NAMALWA (cell line): ENCODE data around the gene FHIT.

ENCODE experiments used
- DNase-seq: peaks from one replicate; pipeline ENCODE4 v3.0.0-alpha.2; 2015; ENCODE audit warnings: low spot score

Gene FHIT

DNA sequence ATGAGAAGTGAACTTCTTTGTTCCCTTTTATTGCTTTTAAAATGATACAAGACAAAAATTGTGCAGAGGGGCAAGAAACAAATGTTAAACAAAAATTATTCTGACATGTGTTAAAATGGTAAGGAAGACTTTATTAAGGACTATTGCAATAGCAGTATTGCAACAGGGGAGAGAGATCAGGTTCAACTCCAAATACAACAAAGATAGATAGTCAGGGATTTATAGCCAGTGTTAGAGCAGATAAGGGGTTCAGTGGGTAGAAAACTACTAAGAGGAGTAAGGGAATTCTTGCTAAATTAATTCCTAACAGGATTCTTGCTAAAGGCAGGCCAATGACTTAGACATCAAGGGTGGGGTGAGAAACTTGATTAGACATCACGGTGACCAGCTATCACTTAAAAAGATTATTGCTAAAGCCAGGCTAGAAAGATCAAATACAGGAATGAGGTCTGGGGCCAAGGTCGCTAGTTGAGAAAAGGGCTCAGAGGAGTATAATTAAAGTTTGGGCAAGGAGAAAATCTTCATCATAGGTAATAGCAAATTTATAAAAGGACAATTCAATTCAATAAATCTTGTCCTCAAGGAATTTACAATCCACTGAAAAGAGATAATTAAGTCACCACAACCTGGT, 81.5 kb downstream of the FHIT start:
- DNase-seq = no peak

DNA sequence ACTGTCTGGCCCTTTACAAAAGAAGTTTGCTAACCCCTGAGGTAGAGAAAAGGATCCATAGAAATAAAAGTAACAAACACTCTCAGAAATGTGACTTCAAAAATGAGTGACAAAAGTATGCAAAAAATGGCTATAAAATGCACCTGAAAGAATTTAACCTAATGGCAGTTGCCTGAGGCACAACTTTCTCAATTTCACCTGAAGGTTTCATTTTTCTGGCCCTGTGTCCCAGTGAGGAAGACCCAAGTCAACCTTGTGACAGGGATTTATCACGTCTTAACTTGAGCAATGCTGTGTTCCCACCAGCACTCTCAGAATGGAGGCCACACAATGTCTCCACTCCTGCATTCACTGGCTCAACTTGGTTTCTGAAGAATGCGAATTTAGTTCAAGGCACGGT, 83.0 kb downstream of the FHIT start:
- DNase-seq = no peak

DNA sequence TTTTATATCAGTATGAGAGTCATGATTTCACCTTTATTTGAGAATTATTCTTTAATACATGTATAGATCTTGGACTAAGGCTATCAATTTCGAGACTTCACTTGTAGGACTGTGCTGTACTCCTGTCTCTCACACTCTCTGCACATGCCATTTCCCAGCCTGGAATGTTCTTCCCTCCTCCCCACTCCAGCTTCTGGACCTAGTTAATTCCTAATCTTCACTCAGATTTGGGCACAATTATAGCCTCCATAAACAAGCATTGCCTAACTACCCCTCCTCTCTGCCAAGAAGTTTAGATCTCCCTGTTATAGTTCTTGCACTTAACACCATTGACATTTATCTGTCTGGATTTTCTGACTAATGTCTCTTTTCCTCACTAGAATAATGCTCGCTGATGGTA, 88.3 kb downstream of the FHIT start:
- no peak for DNase-seq

DNA sequence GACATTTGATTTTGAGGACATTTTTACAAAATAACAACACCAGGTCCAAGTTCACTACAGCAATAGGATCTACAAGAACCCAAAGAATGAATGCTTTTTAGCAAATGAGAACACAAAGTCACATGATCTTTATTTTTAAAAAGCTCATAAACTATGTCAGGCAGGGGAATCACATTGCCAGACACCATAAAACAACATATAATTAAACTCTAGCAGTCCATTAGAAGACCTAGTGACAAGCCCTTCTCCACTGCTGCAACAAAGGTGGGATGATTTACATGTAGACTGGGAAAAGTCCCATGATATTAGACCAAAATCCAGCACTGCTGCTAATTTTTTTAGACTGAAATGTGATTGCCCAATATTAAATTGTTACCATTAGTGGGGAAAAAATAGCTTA, 92.6 kb downstream of the FHIT start:
- DNase-seq = no peak

DNA sequence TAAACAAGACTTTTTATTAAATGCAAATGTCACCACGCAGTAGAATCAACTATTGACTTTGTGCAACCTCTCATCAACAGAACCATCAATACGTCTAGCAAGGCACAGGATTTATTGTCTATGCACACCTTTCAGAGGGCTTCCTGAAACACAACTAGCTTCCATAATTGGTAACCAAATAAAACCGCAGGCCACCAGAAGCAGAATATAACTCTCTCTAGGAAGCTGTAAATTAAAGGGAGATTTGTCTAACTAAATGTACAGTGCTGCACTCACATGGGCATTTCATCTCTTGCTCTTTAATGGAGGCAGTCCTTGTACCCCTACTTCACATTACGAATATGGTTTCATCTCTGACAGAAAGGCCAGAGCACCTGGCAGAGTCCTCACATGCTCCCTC, 93.0 kb downstream of the FHIT start:
- DNase-seq = no peak

DNA sequence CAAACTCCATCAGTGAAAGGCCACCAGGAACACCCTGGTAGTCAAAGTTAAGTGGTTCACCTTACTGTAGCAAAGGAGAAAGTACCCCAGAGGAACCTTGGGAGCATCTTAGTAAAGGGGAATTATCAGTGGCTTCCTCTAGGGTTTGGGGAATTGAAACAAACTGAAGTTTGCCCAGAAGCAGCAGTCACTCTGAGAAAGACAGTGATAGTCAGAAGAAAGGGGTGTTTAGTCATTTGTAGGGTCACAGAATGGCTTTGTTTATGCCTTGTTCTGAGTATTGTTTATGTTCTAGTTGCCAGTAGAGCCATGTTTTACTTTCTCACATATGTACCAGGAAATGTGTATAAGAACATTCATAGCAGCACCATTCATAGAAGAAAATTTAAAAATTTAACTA, 93.8 kb downstream of the FHIT start:
- no peak for DNase-seq

DNA sequence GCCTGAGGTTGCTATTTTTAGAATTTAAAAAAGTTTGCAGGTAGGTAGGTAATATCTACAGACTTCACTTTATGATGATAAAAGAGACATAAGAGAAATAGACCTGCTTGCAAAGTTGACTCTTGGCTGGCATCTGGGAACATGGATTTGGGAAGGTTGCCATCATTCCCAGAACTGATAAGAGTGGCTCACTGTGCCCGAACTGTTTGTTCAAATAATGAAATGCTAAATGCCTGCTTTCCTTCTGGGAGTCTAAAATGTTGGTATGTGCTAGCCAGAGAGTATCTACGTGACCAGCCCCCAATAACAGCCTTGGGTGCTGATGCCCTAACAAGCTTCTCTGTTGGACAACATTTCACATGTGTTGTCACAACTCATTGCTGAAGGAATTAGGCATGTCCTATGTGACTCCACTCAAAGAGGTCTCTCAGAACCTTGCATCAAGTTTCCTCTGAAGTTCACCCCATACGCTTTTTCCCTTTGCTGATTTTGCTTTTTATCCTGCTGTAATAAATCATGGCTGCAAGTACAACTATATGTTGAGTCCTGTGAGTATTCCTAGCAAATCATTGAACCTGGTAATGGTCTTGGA, 95.5 kb downstream of the FHIT start:
- no peak for DNase-seq

DNA sequence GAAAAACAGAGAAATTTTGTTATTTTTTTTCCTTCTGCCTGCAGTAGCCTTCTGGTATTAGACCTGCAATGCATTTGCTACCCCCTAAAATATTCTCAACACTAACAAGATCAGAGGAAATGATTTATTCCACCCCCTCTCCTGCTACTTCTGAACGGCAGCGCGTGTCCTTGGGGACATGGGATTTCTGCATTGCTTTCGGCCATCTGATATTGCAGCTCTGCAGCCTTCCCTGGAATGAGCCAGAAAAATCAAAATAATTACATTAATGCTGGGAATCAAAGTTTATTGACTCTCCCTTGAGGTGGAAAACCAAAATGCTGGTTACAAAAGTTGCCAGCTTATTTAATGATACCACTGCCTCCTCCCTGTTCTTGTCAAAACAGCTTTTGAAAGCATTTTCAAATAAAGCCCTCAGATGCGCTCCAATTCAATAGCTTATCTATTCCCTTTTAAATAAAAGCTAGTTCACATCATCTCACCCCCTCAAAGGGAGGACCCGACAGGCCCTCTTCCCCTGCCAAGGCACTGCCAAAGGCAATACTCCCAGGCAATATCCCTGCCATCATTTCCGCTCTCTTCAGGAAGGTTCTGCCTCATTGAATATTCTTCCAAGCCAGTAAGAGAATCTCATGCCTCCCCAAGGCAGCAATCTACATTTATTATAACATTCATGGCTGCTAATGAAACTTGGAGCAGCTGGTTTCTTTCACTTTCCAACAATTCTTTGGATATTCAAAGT, 96.6 kb downstream of the FHIT start:
- DNase-seq = no peak

DNA sequence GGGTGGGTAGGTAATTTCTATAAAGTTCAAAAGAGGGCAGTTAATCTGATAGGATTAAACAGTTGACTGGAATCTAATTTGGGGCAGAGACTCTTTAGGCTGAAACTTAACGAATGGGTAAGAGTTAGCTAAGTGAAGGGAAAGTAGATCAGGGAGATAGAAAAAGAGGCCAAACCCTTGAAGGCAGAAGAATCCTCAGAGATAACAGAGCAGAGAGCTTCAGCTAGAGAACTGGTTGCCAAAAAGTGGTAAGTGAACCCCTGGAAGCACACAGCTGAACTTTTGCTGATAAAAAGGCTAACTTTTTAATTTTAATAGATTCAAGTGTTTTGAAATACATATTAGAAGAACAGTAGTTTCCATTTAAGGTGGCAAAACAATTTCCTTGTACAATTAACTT, 99.2 kb downstream of the FHIT start:
- DNase-seq = no peak

DNA sequence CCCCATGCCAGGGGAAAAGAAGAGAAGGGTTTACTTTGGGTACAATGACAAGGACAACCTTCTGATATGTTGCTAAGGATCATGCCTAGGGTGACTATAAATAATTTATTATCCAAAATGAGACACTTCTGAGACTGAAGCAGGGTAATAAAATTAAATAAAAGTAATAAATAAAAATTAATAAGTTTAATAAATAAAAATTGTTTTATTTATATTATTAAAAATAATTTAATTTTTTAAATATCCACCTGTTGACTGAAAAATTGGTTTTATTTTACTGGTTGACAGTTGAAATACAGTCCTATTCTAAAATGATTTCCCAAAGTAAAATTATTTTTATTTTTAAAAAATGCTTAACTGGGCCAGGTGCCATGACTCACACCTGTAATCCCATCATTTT, 102.0 kb downstream of the FHIT start:
- no peak for DNase-seq

DNA sequence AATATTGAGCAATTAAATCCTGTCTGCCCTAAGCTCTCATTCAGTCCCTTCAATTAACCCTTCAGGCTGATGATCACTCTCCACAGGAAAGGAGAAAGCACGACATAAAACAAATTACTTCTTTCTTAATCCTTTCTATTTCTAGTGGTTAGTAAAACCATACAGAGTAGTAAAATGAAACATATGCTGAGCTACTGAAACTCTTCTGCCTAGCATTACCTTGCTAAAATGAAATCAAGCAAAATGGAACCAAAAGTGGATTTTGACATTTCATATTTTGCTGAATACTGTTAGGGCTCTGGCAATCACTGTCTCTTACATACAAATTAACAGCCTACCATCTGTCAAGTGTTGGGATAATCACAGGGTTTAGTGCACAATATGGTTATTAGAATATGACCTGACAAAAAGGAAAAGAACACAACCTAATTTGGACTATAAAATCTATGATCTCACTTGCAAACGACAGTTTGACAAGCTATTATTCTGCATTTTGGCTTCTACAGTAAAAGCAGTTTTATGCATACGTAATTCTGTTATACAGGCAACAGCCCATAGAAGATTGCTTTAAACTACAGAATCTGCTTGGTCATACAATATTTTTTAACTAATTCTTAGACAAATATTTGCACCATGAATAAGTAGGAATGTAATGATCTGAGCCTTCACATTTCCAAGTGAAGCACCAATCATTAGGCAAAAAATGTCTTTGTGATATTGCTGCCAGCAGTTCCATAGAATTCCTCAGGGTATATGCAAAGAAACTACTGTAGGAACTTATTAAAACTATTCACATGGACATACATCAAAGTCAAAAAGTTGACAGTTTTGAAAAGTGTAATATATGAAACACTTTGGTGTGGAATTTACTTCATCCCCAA, 105.0 kb downstream of the FHIT start:
- DNase-seq = no peak

DNA sequence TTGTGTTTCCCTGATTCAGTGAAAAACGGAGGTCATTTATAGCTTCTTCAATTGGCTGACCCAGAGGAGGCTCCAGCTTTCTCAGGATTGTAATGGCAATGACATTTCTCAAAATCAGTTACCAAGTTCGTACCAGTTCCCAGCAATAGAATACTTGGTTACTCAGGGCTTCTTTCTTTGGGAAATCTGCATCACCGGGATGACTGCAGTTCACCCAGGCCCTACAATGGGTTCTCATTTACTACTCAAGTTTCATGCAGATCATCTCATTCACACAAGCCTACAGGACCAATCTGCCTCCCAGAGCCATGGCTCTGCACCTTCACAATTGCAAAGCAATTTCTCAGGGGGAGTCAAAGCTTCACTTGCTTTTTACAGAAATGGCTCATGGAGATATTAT, 109.6 kb downstream of the FHIT start:
- no peak for DNase-seq

DNA sequence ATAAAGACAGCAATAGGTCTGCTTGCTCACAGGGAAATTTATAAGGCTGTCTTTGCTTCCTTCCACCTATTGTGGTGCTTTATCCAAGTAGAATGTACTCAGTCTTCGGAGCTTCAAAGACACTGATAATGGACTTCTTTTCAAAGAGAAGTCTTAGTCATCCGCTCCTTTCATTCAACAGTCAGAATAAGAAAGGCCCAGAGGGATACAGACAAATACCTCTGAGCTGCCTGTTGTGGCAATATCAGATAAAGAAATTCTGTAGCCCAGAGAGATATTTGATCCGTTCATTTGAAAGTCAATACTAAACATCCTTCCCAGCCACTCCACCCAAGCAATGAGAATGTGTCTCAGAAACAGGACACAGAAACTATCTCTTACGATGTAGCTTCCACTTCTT, 110.0 kb downstream of the FHIT start:
- no peak for DNase-seq

DNA sequence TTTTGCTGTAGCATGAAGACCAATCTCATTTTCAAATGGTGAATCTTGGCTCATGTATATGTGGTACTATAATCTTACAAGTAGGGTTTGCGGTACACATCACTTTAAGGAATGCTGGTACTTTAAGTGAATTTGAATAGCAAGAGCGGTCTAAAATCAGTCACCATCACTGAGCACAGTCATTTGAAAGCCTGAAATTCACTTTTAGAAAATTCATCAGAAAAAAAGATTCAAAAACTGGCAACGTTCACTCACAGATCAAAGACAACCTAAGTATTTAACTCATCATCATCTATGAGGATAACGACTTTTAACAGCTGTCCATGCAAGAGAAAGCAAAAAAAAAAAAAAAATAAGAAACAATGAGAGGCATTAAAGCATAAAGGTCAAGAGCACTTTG, 111.6 kb downstream of the FHIT start:
- DNase-seq = no peak

DNA sequence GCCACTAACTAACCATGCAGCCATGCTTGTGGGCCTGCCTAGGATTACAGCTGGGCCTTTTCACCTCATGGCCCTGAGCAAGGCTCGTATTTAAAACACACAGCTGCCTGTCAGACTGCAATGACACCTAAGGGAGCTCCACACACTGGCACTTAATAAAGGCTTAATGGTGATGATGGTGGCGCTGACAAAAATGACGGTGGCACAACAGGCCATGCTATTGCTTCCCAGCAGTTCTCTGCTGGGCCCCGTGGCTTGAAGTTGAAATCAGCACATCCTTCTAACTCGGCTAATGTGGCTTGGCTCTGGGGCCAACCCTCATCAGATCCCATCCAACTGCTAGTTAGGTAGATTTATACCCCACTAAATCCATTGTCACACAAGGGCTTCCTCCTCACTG, 112.9 kb downstream of the FHIT start:
- DNase-seq = no peak

DNA sequence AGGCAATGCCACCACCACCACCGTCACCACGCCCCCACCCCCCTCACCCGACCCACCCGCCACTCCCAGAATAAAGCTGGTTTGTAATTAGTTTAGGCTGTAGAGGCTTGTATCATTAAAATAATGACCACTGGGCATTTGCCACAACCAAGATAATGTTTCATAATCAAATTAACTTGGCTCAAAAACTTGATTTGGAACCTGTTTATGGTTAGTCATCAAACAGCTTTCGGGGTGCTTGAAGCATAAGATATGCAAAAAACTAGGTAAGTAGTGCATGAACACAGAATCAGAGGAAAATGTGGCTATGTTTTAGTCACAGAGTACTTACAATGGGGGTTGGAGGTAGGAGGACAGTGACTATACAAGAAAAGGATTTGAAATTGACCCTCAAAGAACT, 115.1 kb downstream of the FHIT start:
- no peak for DNase-seq

DNA sequence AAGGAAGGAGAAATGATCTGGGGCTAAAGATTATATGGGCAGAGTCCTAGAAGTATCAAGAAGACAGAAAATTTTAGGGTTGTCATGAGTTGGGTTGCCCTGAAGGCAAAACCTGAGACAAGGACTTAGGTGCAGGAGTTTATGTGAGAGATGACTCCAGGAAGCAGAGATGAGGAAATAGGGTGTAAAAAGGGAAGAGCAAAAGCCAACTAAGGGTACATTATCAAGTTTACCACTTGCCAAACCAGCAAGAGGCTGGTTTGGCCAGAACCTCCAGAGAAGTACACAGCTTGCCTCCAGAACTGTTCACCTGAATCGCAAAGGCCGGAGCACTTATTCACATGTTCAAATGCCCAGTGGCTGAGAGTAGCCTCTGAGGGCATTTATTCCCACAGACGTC, 116.7 kb downstream of the FHIT start:
- DNase-seq = no peak

DNA sequence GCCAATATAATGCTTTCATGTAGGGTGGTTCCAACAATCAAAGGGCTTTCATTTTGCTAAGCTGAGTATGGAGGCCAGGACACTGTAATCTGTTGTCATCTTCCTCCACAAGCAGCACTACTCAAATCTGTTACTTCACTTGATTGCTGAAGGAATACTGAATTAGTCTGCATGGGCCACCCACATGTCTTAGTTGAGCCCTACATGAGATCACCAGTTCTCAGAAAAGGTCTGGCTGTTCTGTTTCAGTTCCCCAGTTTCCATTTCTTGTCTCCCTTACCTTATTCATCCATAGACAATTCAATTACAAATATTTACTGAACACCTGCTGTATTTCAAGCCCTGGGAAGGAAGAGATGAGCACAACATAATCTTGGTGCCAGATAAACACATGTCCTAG, 119.2 kb downstream of the FHIT start:
- no peak for DNase-seq

DNA sequence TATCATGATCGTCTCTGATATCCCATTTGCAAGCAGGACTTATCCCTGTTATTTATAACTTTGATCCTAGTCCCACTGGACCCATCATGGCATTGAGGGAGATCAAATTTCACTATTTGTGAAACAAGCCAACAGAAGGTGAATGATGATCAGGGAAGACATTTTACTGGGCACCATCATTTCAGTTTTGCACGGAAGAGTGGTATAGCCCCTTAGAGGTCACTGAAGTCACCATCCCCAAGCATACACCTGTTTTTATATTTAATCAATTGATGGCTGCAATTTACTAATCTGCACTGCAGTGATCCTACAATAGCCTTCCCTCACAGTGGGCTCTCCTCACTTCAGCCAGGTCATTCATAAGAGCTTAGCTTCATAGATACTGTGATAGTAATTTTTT, 132.4 kb downstream of the FHIT start:
- DNase-seq = no peak

DNA sequence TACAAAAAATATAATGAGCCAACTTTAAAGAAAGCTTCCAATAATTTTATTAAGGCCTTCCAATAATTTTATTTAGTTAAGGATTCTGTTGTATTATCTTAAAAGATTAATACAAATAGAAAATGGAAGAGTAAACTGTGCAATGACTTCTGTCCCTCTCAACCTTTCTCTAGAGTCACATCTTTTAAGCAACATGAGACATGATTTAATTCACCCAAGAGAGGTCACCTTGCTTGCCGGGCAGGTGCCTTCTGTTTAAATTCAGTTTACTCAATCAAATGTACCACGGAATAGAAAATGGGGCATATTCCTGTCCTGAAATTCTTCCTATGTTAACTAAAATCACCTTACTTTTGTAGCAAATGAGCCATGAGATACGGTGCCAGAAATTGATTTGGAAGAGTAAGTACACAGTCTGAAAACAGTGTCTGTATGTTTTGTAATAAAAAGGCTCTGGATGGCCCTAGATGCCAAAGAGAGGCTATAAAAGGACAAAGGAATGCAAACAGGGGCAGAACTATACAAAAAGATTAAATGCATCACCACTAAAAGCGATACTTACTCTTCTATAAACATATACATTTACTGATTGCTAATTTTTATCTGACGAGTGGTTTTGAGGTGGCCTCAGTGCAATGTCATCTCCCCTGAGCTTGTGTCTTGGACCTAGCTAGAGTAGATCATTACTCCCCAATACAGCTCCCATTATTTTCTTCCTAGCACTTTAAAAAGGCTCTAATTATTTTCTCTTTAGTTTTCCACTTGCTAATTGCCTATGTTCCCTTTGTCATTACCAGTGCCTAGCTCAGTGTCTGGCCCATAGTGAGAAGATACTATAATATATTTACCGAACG, 134.0 kb downstream of the FHIT start:
- no peak for DNase-seq

DNA sequence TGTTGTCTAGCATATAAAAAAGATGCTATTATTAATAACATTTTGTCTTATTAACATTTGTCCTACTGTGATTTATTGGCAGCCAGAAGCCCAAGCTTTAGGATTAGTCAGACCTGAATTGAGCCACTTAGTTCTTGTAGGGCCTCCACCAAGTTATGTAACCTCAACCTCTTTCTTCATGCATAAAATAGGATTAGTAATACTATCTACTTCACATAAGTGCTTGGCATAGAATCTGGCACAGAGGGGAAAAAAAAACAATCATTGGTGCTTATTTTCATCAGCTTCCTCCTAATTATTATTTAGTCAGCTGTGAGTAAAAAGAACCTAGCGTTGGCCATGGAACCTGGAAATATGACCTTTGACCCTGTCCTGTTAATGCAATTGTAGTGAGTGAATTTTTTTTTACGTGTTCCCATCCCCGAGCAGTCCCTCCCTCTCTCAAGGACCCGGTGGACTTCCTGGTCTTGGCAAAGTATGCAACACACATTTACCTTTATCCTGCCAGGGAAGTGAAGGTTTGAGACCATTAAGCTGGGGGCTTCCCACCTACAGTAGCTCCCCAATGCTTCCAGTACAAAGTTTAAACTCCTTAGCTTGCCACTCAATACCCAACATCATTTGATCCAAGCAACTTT, 136.8 kb downstream of the FHIT start:
- DNase-seq = no peak
